IMR-90 (cell line): ENCODE measurements around the gene NEMP1. TPM values are rescaled to one million over a fixed set of nuclear protein-coding genes. Genes with fewer than 3 reads are reported as not detected.

Experiments
- ATAC-seq: fragments of 200-7000 bp; cut with Tn5 transposase; 2 replicates; pipeline ENCODE4 v1.9.1; 2020; ENCODE audit warnings: low read depth, mild to moderate bottlenecking, moderate library complexity
- BruUV-seq: library from RNA; stranded (reverse); fragments of 400-500 nt; replicated peaks from 2 replicates; lab custom pipeline; 2021; lab: Mats Ljungman, UMichigan
- CTCF ChIA-PET: fragments of 300-600 bp; formaldehyde crosslinking; extraction: SDS; loops from one replicate; lab custom pipeline; 2021; ENCODE audit warnings: antibody characterized with exemption; lab: Yijun Ruan, JAX
- POLR2A ChIA-PET: fragments of 300-600 bp; sonication (Branson Sonifier 250); formaldehyde crosslinking; loops from one replicate; lab custom pipeline; 2022; ENCODE audit warnings: antibody characterized with exemption; ENCODE audit not compliant: unreplicated experiment; lab: Charles Lee
- DNase-seq: peaks from one replicate; pipeline ENCODE4 v3.0.0; 2013
- H2AFZ ChIP-seq: replicated peaks from 2 replicates; pipeline ENCODE3; 2013; ENCODE audit warnings: low read length, mild to moderate bottlenecking; ENCODE audit not compliant: poor library complexity
- H2AK5ac ChIP-seq: 2 replicates; pipeline ENCODE4 v1.6.1; 2013; ENCODE audit warnings: low read depth, low read length, inconsistent platforms
- H2AK9ac ChIP-seq: replicated peaks from 2 replicates; pipeline ENCODE3; 2013; ENCODE audit warnings: mild to moderate bottlenecking, low read depth, low read length, moderate library complexity; ENCODE audit not compliant: poor library complexity
- H2BK120ac ChIP-seq: 2 replicates; pipeline ENCODE4 v1.6.1; 2013; ENCODE audit warnings: low read depth, low read length, inconsistent platforms
- H2BK15ac ChIP-seq: 3 replicates; pipeline ENCODE4 v1.6.1; 2013; ENCODE audit warnings: low read depth, low read length, inconsistent platforms
- H2BK20ac ChIP-seq: 2 replicates; pipeline ENCODE4 v1.6.1; 2013; ENCODE audit warnings: low read depth, mild to moderate bottlenecking, inconsistent platforms, low read length, moderate library complexity
- H2BK5ac ChIP-seq: 2 replicates; pipeline ENCODE4 v1.6.1; 2013; ENCODE audit warnings: mild to moderate bottlenecking, low read depth, low read length, inconsistent platforms; ENCODE audit not compliant: poor library complexity, severe bottlenecking
- H3K14ac ChIP-seq: replicated peaks from 2 replicates; pipeline ENCODE4 v1.6.1; 2013; ENCODE audit warnings: low read depth, low read length, inconsistent platforms
- H3K18ac ChIP-seq: 2 replicates; pipeline ENCODE4 v1.6.1; 2013; ENCODE audit warnings: low read depth, low read length, control low read depth
- H3K23ac ChIP-seq: 2 replicates; pipeline ENCODE4 v1.6.1; 2013; ENCODE audit warnings: low read depth, low read length, inconsistent platforms
- H3K27ac ChIP-seq: 2 replicates; pipeline ENCODE4 v1.5.1; 2013; ENCODE audit warnings: mild to moderate bottlenecking, control low read depth, low read length; ENCODE audit not compliant: insufficient read depth
- H3K27me3 ChIP-seq: 2 replicates; pipeline ENCODE4 v1.6.1; 2013; ENCODE audit warnings: low read length; ENCODE audit not compliant: control insufficient read depth, insufficient read depth
- H3K36me3 ChIP-seq: 2 replicates; pipeline ENCODE4 v1.6.1; 2013; ENCODE audit warnings: low read length, mixed read lengths; ENCODE audit not compliant: control insufficient read depth, insufficient read depth
- H3K4ac ChIP-seq: 2 replicates; pipeline ENCODE4 v1.6.1; 2013; ENCODE audit warnings: low read depth, low read length, inconsistent platforms
- H3K4me1 ChIP-seq: 2 replicates; pipeline ENCODE4 v1.6.1; 2013; ENCODE audit warnings: low read length, mixed read lengths; ENCODE audit not compliant: control insufficient read depth, insufficient read depth
- H3K4me2 ChIP-seq: 2 replicates; pipeline ENCODE4 v1.6.1; 2013; ENCODE audit warnings: low read depth, mild to moderate bottlenecking, control low read depth, low read length, moderate library complexity
- H3K4me3 ChIP-seq: 2 replicates; pipeline ENCODE4 v1.5.1; 2013; ENCODE audit warnings: low read depth, mild to moderate bottlenecking, control low read depth, low read length, moderate library complexity; ENCODE audit not compliant: insufficient read depth
- H3K56ac ChIP-seq: 2 replicates; pipeline ENCODE4 v1.6.1; 2013; ENCODE audit warnings: low read length, inconsistent platforms; ENCODE audit not compliant: insufficient read depth; ENCODE audit errors: extremely low read depth
- H3K79me1 ChIP-seq, 2 experiments: 2 replicates each; pipeline ENCODE4 v1.6.1; 2013; ENCODE audit warnings: low read length in 2 of 2, inconsistent platforms in 1 of 2, low read depth in 1 of 2
- H3K9ac ChIP-seq: 2 replicates; pipeline ENCODE4 v1.6.1; 2013; ENCODE audit warnings: low read depth, low read length, control low read depth
- H3K9me1 ChIP-seq: 2 replicates; pipeline ENCODE4 v1.6.1; 2013; ENCODE audit warnings: low read length, inconsistent platforms; ENCODE audit not compliant: insufficient read depth
- H3K9me3 ChIP-seq: 2 replicates; pipeline ENCODE4 v1.6.1; 2013; ENCODE audit warnings: low read length; ENCODE audit not compliant: control insufficient read depth, insufficient read depth
- H4K20me1 ChIP-seq: 2 replicates; pipeline ENCODE4 v1.6.1; 2013; ENCODE audit warnings: low read length, inconsistent platforms; ENCODE audit not compliant: insufficient read depth
- H4K5ac ChIP-seq: 2 replicates; pipeline ENCODE4 v1.6.1; 2013; ENCODE audit warnings: mild to moderate bottlenecking, low read depth, low read length, control low read depth
- H4K8ac ChIP-seq, 2 experiments: 2 replicates each; pipeline ENCODE4 v1.6.1; 2013; ENCODE audit warnings: low read depth in 2 of 2, low read length in 2 of 2, control low read depth in 1 of 2, inconsistent platforms in 1 of 2
- H4K91ac ChIP-seq: 2 replicates; pipeline ENCODE4 v1.6.1; 2013; ENCODE audit warnings: low read depth, low read length, inconsistent platforms; ENCODE audit not compliant: insufficient read depth
- MAZ ChIP-seq: IDR thresholded peaks from 2 replicates; pipeline ENCODE4 v1.6.1; 2012; ENCODE audit warnings: low read depth, mild to moderate bottlenecking, low read length, improper control_type of control experiment, moderate library complexity, borderline replicate concordance
- MXI1 ChIP-seq: IDR thresholded peaks from 2 replicates; pipeline ENCODE4 v1.6.1; 2012; ENCODE audit warnings: low read depth, mild to moderate bottlenecking, low read length, moderate library complexity, borderline replicate concordance
- WGBS, 2 experiments: methylation state at CpG; one replicate each; pipeline versions ENCODE4 v1.1.5 to v1.1.7; 2013; ENCODE audit warnings: missing lambda C conversion rate in 2 of 2; ENCODE audit not compliant: insufficient read length in 1 of 2; ENCODE audit errors: extremely low coverage in 2 of 2; 5-methylcytosine and 5-hydroxymethylcytosine counted together
- dilution Hi-C: fragments of 300-500 bp; cut with HindIII; formaldehyde crosslinking; loops from one replicate; pipeline ENCODE4 v1.14.3; 2018; ENCODE audit warnings: low sequenced_read_pairs; ENCODE audit not compliant: unreplicated experiment
- in situ Hi-C: fragments of 300-500 bp; cut with MboI; formaldehyde crosslinking; loops from 3 replicates; pipeline ENCODE4 v1.14.3; 2019; ENCODE audit warnings: low sequenced_read_pairs, inconsistent platforms, mixed read lengths
- intact Hi-C: fragments of 100-400 bp; cut with micrococcal nuclease; formaldehyde crosslinking; loops from 2 replicates; pipeline ENCODE4 v1.10.0; 2022
- polyA plus RNA-seq, 3 experiments: library from polyadenylated mRNA; depleted of rRNA; stranded (reverse); fragments of >200 nt; gene quantifications; 2 replicates each; pipeline ENCODE4 v1.2.3, GENCODE V29; 2012; ENCODE audit warnings: low replicate concordance in 1 of 3
- total RNA-seq: library from RNA; depleted of rRNA; stranded (reverse); fragments of >200 nt; gene quantifications from 2 replicates; pipeline ENCODE4 v1.2.3, GENCODE V29; 2012
- TF ChIP-seq, protein P1 (sequence below): conservative IDR thresholded peaks from 2 replicates; pipeline ENCODE4 v1.5.1; 2012; ENCODE audit warnings: mild to moderate bottlenecking, low read depth, low read length, improper control_type of control experiment

Gene NEMP1
- total and polyA plus RNA-seq, 2 of the 4 experiments (the other 2 are of a cell fraction): 8.9 to 10.9 TPM

DNA sequence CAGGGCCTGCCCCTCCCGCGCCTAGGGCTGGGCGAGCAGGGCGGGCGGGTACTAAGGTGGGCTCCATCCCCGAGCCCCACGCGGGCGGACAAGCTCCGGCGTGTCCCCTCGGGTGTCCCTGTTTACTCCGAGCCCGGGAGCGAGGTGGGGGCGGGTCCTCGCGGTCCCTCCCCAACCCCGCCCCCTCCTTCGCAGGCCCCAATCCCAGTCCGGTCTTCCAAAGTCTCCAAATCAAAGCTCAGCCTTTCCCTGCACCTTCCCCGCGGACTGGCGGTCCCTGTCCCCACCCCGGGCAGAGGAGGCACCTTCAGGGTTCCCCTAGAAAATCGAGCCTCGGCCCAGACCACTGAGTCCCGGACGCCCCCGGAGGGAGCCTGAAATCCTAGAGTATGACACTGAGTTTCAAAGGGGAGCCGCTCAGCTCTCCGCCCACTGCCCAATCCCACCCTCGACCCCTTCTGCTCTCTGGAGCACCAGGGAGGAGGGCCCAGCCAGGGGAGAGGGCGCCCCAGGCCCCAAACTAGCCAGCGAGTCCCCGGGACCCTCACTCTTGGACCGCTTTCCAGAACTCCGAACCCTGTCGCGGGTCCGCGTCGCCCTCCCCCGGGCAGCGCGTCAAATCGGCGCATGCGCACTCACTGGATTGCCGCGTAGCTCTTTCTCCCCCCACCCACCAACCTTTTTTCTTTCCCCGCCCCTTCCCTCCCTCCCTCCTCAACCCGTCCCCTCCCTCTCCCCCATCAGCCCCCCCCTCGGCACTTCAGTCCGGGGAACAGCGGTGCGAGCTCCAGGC is 49.3 kb upstream of the NEMP1 start, which contains the start of gene LRP1:
TSS of gene LRP1 (plus strand) at position 758 of the 793 bp plus-strand sequence. CDS start 482 bp downstream, outside the sequence.
- in situ Hi-C loops: no loop called here
- Histone ChIP-seq H3K4ac (peak within 1 kb of the TSS; percentile 97), H3K9ac (peak within 1 kb of the TSS; percentile 99), H3K9me3 (no peaks in the 10 kb centered on the region; the same call in 1 of the 2 replicates), H3K23ac (peak within 1 kb of the TSS; percentile 98), H3K4me3 (peak within 1 kb of the TSS; percentile 90), H4K20me1 (peaks cover 34% of the 10 kb centered on the region), H3K4me1 (peaks cover 18% of the 10 kb centered on the region), H3K36me3 (peaks cover 12% of the 10 kb centered on the region; the same call in 1 of the 2 replicates), H2BK5ac (peak within 1 kb of the TSS; percentile 97), H3K9me1 (peaks cover 11% of the 10 kb centered on the region), H4K8ac (peak within 1 kb of the TSS; percentile 90 to 92), H2AK9ac (peak within 1 kb of the TSS; percentile 98), H4K91ac (peak within 1 kb of the TSS; percentile 88), H2AK5ac (peak within 1 kb of the TSS; percentile 98), H3K27ac (peak within 1 kb of the TSS; percentile 100), H3K4me2 (peak within 1 kb of the TSS; percentile 72), H2BK20ac (0 out of 2 replicates have a peak within 1 kb of the TSS, but pooled peaks have one; percentile 10), H4K5ac (peak within 1 kb of the TSS; percentile 68), H2AFZ (peak within 1 kb of the TSS; percentile 97), H2BK15ac (peak within 1 kb of the TSS; percentile 18; the same call in 1 of the 3 replicates), H3K14ac (peak within 1 kb of the TSS; percentile 98), H3K18ac (peak within 1 kb of the TSS; percentile 93), H3K79me1 (peaks cover 13 to 37% of the 10 kb centered on the region in 2 experiments; a peak in 3 of 4 replicates), H2BK120ac (peak within 1 kb of the TSS; percentile 63; the same call in 1 of the 2 replicates), H3K27me3 (no peaks in the 10 kb centered on the region), H3K56ac (peak within 1 kb of the TSS; percentile 86)
- WGBS, 2 experiments: 0% methylated on average over 32 of the region's 57 CpGs; no CpG with 5 or more reads in 1 of the 2 experiments
- dilution Hi-C loops: no loop called here
- DNase-seq: peak; percentile 82
- TF ChIP-seq MXI1 (peak; percentile 27; the same call in 1 of the 2 replicates), MAZ (peak; percentile 67; the same call in 1 of the 2 replicates)
- TF ChIP-seq, protein P1, sequence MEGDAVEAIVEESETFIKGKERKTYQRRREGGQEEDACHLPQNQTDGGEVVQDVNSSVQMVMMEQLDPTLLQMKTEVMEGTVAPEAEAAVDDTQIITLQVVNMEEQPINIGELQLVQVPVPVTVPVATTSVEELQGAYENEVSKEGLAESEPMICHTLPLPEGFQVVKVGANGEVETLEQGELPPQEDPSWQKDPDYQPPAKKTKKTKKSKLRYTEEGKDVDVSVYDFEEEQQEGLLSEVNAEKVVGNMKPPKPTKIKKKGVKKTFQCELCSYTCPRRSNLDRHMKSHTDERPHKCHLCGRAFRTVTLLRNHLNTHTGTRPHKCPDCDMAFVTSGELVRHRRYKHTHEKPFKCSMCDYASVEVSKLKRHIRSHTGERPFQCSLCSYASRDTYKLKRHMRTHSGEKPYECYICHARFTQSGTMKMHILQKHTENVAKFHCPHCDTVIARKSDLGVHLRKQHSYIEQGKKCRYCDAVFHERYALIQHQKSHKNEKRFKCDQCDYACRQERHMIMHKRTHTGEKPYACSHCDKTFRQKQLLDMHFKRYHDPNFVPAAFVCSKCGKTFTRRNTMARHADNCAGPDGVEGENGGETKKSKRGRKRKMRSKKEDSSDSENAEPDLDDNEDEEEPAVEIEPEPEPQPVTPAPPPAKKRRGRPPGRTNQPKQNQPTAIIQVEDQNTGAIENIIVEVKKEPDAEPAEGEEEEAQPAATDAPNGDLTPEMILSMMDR: no peak
- CTCF ChIA-PET: interaction anchor here (1.0 to 1.7 kb wide), 4 partner anchors 16 to 47 kb away, joined by 3 to 7 read pairs (median 4); partner anchors contain the start of gene STAT6
- peak; percentile 69 for ATAC-seq
- POLR2A ChIA-PET: interaction anchor here (0.5 to 2.1 kb wide), 8 partner anchors 11 to 55 kb away, joined by 3 to 12 read pairs (median 4); partner anchors contain the start of gene STAT6
- intact Hi-C loops: loop anchor here (2.0 kb wide), 1 partner anchor 21 kb away; no protein-coding TSS in a partner anchor
- BruUV-seq: no TSS peak
